ENCODE results near the gene KEAP1.
A peak's percentile ranks its signal among the peaks of the same experiment; 100 is the strongest.
"Not testable (repeated sequence)": the region's sequence is repeated elsewhere in the genome, so short reads cannot be mapped to it uniquely, and the experiment has no call there.

The KEAP1 gene

DNA sequence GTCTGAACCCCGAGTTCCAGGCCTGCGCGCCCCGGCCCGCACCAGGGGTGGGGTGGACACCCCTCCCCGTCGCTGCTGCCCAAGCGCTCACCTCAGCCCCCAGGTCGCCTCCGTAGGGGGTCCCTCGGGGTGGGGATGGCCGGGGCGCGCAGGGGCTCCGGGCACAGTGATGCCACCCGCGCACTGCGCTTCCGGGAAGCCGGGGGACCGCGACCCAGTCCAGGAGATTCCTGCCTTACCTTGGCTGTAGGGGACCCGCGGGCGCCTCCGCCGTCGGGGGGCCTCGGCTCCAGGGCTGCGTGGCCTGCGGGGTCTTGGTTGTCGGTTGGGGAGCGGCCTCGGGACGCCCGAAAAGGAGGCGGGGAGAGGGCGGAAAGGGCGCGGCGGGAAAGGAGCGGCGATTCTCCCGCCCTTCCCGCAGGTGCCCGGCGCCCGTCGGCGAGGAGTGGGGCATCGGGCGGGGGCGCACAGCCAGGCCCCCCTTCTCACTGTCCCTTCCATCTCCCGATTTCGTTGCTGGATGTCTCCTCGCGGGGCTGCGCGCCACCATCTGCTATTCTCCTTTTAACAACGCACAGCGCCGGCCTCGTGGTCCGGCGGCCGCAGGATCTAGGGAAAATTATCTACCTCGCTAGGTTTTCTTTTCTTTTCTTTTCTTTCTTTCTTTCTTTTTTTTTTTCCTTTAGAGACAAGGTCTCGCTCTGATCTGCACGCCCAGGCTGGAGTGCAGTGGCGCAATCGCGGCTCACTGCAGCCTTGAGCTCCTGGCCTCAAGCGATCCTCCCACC lies at the start of gene KEAP1:
KEAP1 (minus strand) TSS at position 355 of the 788 bp plus-strand sequence. CDS start 3,323 bp downstream, outside the sequence.
- Histone ChIP-seq H3K4me3 (peak within 1 kb of the TSS; percentile 97), H3K27me3 (ENCODE audit: low read depth) (no peaks in the 10 kb centered on the region), H3K36me3 (replicated peaks) (peaks cover 30% of the 10 kb centered on the region), H3K4me1 (peaks cover 11% of the 10 kb centered on the region), H3K9me3 (no peaks in the 10 kb centered on the region)
- in situ Hi-C loops (cut with MboI; ENCODE audit: low sequenced_read_pairs): no loop called here
- DNase-seq (ENCODE audit: low spot score in 2 of 2): peak; percentile 32 to 71

DNA sequence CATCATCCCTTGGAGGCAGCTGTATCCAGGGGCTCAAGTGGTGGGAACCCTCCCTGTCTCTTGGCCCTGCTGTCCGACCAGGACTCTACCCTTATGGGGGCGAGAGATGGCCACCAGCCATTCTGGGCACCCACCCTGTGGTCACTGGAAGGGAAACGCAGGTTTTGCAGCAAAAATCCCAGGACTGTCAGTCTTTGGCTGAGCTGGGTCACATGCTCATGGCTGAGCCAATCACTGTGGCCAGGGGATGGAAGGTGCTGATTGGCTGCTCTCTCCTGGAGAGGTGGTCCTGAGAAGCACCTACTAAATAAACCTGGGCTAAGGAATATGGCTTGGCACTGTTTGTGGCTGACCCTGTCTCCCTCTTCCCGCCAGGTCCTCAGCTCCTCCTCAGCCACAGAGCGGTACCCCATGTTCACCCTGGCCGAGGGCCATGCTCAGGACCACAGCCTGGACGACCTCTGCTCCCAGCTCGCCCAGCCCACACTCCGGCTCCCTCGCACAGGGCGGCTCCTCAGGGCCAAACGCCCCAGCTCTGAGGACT lies 49.4 kb upstream of the KEAP1 start:
- H3K4me3 ChIP-seq: no peak overlapping the region
- H3K9me3 ChIP-seq: no peaks in the 10 kb centered on the region
- DNase-seq (ENCODE audit: low spot score in 2 of 2): peak; percentile 52 to 75
- in situ Hi-C loops (cut with MboI; ENCODE audit: low sequenced_read_pairs): no loop called here
- H3K27me3 ChIP-seq (ENCODE audit: low read depth): no peaks in the 10 kb centered on the region
- H3K36me3 ChIP-seq (replicated peaks): peaks cover 79% of the 10 kb centered on the region
- no peaks in the 10 kb centered on the region for H3K4me1 ChIP-seq

DNA sequence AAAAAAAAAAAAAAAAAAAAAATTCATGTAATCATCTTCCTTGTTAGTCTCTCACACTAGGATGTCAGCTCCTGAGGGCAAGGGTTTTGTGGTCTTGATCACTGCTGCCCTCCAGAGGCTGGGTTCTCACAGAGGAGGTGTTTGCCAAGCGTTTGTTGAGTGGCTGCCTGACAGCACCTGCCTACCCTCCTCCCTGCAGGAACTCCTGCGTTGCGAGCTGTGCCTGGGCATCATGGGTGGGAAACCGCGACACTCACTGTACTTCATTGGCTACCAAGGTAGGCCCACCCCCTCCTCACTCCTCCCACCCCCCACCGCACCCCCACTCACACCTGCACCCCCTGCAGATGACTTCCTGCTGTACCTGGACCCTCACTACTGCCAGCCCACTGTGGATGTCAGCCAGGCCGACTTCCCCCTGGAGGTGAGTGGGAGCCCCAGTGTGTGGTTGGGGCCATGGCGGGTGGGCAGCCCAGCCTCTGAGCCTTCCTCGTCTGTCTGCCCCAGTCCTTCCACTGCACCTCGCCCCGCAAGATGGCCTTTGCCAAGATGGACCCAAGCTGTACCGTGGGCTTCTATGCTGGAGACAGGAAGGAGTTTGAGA lies 48.6 kb upstream of the KEAP1 start:
- no peak overlapping the region for H3K4me3 ChIP-seq
- no peaks in the 10 kb centered on the region for H3K27me3 ChIP-seq (ENCODE audit: low read depth)
- H3K36me3 ChIP-seq (replicated peaks): peaks cover 76% of the 10 kb centered on the region
- H3K4me1 ChIP-seq: no peaks in the 10 kb centered on the region
- DNase-seq (ENCODE audit: low spot score in 2 of 2): peak in 1 of 2 experiments; percentile 49
- in situ Hi-C loops (cut with MboI; ENCODE audit: low sequenced_read_pairs): no loop called here
- H3K9me3 ChIP-seq: no peaks in the 10 kb centered on the region

DNA sequence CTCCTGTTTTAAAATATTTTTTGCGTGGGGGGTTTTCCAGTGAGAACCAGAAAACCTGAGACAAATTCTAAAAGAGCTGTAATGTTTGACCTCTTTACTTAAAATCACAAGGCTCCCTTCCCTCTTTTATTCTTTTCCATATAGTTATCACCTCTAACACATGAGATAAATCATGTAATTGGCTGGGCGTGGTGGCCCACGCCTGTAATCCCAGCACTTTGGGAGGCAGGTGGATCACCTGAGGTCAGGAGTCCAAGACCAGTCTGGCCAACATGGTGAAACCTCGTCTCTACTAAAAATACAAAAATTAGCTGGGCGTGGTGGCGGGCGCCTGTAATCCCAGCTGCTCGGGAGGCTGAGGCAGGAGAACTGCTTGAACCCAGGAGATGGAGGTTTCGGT lies 47.9 kb upstream of the KEAP1 start:
- H3K27me3 ChIP-seq (ENCODE audit: low read depth); H3K9me3 ChIP-seq; H3K4me1 ChIP-seq; in situ Hi-C loops (cut with MboI; ENCODE audit: low sequenced_read_pairs); DNase-seq (ENCODE audit: low spot score in 2 of 2); H3K4me3 ChIP-seq: not testable (repeated sequence)
- peaks cover 72% of the 10 kb centered on the region for H3K36me3 ChIP-seq (replicated peaks)

DNA sequence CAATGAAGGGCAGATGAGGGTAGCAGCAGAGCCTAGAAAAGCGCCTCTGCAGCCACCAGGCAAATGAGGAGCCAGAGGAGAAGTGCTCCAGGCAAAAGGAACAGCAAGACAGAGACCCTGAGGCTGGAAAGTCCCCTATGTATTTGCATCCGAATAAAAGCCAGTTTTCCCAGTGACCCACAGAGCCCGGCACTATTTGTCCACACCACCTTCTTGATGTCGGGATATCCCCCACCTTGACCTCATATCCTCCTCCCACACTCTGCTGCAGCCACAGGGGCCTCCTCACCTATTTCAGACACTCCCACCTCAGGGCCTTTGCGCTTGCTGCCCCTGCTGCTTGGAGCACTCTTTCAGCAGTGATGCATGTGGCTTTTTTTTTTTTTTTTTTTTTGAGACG lies 47.2 kb upstream of the KEAP1 start:
- Histone ChIP-seq H3K4me3 (no peak overlapping the region), H3K9me3 (no peaks in the 10 kb centered on the region), H3K4me1 (no peaks in the 10 kb centered on the region), H3K36me3 (replicated peaks) (peaks cover 65% of the 10 kb centered on the region), H3K27me3 (ENCODE audit: low read depth) (no peaks in the 10 kb centered on the region)
- in situ Hi-C loops (cut with MboI; ENCODE audit: low sequenced_read_pairs): no loop called here
- DNase-seq (ENCODE audit: low spot score in 2 of 2): no peak

DNA sequence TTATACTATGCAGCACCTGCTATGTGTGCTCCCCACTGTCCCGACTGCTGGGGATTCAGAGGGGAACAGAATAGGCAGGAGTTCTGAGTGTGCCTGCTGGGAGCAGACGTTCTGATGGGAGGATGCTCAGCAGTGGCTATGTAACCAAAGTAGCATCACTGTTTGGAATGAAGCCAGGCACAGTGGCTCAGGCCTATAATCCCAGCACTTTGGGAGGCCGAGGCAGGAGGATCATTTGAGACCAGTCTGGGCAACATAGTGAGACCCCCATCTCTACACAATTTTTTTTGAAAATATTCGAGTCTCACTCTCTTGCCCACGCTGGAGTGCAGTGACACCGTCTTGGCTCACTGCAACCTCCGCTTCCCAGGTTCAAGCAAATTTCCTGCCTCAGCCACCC lies 46.6 kb upstream of the KEAP1 start:
- Histone ChIP-seq H3K4me1 (no peaks in the 10 kb centered on the region), H3K4me3 (no peak overlapping the region), H3K36me3 (replicated peaks) (peaks cover 59% of the 10 kb centered on the region), H3K27me3 (ENCODE audit: low read depth) (no peaks in the 10 kb centered on the region), H3K9me3 (no peaks in the 10 kb centered on the region)
- DNase-seq (ENCODE audit: low spot score in 2 of 2): no peak
- in situ Hi-C loops (cut with MboI; ENCODE audit: low sequenced_read_pairs): no loop called here

DNA sequence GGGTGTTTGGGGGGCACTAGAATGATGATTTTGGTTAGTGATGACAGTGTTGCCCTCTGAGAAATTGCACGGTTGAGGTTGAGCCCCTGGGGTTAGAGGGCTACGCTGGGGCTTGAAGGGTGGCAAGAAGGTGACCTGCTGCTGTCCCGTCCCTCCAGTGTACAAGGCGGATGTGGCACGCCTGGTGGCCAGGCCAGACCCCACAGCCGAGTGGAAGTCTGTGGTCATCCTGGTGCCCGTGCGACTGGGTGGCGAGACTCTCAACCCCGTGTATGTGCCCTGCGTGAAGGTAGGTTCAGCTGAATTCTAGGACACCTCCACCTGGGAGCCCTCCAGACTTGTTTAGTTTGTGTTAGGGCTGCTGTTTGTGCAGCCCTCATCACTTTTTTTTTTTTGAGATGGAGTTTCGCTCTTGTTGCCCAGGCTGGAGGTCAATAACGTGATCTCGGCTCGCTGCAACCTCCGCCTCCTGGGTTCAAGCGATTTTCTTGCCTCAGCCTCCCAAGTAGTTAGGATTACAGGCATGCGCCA lies 45.7 kb upstream of the KEAP1 start:
- in situ Hi-C loops (cut with MboI; ENCODE audit: low sequenced_read_pairs): no loop called here
- H3K9me3 ChIP-seq: no peaks in the 10 kb centered on the region
- peaks cover 50% of the 10 kb centered on the region for H3K36me3 ChIP-seq (replicated peaks)
- no peak for DNase-seq (ENCODE audit: low spot score in 2 of 2)
- H3K4me3 ChIP-seq: no peak overlapping the region
- no peaks in the 10 kb centered on the region for H3K4me1 ChIP-seq
- no peaks in the 10 kb centered on the region for H3K27me3 ChIP-seq (ENCODE audit: low read depth)

DNA sequence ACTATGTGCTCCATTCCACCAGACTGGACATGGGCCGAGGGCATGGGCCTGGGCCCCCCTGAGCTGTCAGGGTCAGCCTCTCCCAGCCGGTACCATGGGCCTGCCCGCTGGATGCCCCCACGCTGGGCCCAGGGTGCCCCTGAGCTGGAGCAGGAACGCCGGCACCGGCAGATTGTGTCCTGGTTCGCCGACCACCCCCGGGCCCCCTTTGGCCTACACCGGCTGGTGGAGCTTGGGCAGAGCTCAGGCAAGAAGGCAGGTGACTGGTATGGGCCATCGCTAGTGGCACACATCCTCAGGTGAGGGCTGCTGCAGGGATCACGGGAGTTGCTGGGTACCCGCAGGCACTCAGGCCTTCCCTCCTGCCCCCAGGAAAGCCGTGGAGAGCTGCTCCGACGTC lies 43.7 kb upstream of the KEAP1 start:
- no peaks in the 10 kb centered on the region; the same call in 1 of the 2 replicates for H3K4me1 ChIP-seq
- no peaks in the 10 kb centered on the region for H3K9me3 ChIP-seq
- no peak for DNase-seq (ENCODE audit: low spot score in 2 of 2)
- in situ Hi-C loops (cut with MboI; ENCODE audit: low sequenced_read_pairs): no loop called here
- H3K27me3 ChIP-seq (ENCODE audit: low read depth): no peaks in the 10 kb centered on the region
- H3K36me3 ChIP-seq (replicated peaks): peaks cover 31% of the 10 kb centered on the region
- no peak overlapping the region for H3K4me3 ChIP-seq

DNA sequence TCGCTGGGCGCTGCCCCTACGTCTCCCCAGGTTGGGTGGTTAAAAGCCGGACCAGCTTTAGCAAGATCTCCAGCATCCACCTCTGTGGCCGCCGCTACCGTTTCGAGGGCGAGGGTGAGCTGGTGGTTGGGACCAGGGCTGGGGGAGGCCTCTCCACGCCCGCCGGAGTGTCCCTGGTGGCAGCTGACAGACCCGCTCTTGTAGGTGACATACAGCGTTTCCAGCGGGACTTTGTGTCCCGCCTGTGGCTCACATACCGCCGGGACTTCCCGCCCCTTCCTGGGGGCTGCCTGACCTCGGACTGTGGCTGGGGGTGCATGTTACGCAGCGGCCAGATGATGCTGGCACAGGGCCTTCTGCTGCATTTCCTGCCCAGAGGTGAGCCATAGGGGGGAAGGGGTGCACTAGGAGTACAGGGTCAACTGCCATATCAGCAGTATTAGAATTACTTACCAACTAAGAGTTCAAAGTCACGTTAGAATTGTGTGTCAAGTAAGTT lies 41.6 kb upstream of the KEAP1 start:
- in situ Hi-C loops (cut with MboI; ENCODE audit: low sequenced_read_pairs): no loop called here
- 0 out of 2 replicates have a peak, but pooled peaks cover 2% of the 10 kb centered on the region for H3K27me3 ChIP-seq (ENCODE audit: low read depth)
- DNase-seq (ENCODE audit: low spot score in 2 of 2): peak in 1 of 2 experiments; percentile 42
- H3K4me3 ChIP-seq: peak overlapping the region; percentile 73
- H3K4me1 ChIP-seq: no peaks in the 10 kb centered on the region; the same call in 1 of the 2 replicates
- H3K9me3 ChIP-seq: no peaks in the 10 kb centered on the region
- peaks cover 26% of the 10 kb centered on the region for H3K36me3 ChIP-seq (replicated peaks)

DNA sequence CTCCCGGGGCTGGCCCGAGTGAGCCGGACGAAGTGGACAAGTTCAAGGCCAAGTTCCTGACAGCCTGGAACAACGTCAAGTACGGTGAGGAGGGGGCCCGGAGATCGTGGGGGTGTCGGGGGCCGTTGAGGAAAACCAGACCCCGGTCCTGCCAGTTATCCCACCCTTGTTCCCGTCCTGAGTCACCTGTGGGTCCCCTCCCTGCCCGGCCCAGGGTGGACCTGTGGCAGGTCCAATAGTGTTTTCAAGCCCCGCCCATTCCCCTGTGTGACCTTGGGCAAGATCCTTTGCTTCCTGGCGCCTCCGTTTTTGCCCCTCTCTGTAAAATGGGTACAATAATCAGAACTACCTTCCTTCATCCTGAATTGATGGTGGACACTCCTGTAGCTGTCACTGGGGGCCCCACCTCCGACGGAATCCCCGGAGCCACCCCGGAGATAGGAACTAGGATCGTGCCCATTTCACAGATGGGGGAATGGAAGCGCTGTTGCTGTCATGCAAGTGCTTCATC lies 41.1 kb upstream of the KEAP1 start:
- peaks cover 21% of the 10 kb centered on the region for H3K36me3 ChIP-seq (replicated peaks)
- H3K4me3 ChIP-seq: peak overlapping the region; percentile 73
- peak in 1 of 2 experiments; percentile 66 for DNase-seq (ENCODE audit: low spot score in 2 of 2)

DNA sequence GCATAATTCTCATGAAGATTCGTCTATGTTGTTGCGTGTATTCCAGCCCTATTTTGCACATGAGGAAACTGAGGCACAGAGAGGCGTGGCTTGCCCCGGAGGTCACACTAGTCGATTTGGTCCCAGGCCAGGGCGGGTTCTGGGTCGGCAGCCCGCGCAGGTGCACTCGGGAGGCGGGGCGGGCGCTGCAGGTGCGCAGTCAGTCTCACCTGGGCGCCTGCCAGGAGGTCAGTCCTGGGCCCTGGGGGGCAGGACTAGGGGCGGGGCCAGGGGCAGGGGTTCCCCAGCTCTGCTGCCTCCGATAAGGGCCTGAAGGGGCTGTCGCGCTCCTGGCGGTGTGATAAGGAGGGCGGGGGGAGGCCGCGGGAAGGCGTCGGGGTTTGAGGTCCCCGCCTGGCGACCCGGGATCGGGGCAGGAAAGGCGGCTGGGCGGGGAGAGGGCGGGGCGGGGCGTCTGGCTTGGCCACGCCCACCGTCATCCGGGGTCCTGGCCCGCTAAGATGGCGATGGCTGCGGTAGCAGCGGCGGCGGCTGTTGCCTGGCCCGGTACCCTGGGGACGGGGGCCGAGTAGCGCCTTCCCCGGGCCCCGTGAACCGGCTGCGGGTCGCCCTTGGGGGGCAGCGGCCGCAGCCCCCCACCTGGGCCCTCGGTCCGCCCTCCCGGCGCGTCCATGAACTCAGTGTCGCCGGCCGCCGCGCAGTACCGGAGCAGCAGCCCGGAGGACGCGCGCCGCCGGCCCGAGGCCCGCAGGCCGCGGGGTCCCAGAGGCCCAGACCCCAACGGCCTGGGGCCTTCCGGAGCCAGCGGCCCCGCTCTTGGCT lies 40.5 kb upstream of the KEAP1 start, which contains the start of gene ATG4D:
ATG4D (plus strand) TSS at position 485 of the 822 bp plus-strand sequence; CDS start at position 672, 187 bp downstream.
- H3K36me3 ChIP-seq (replicated peaks): peaks cover 14% of the 10 kb centered on the region
- in situ Hi-C loops (cut with MboI; ENCODE audit: low sequenced_read_pairs): no loop called here
- no peaks in the 10 kb centered on the region; the same call in 1 of the 2 replicates for H3K4me1 ChIP-seq
- H3K27me3 ChIP-seq (ENCODE audit: low read depth): 0 out of 2 replicates have a peak, but pooled peaks cover 2% of the 10 kb centered on the region
- peak within 1 kb of the TSS; percentile 73 for H3K4me3 ChIP-seq
- DNase-seq (ENCODE audit: low spot score in 2 of 2): peak; percentile 70 to 88
- no peaks in the 10 kb centered on the region for H3K9me3 ChIP-seq

More for the DNA sequence above, 41.1 kb upstream of the KEAP1 start:
- Histone ChIP-seq H3K9me3 (no peaks in the 10 kb centered on the region), H3K27me3 (ENCODE audit: low read depth) (0 out of 2 replicates have a peak, but pooled peaks cover 2% of the 10 kb centered on the region), H3K4me1 (no peaks in the 10 kb centered on the region; the same call in 1 of the 2 replicates)
- in situ Hi-C loops (cut with MboI; ENCODE audit: low sequenced_read_pairs): no loop called here

DNA sequence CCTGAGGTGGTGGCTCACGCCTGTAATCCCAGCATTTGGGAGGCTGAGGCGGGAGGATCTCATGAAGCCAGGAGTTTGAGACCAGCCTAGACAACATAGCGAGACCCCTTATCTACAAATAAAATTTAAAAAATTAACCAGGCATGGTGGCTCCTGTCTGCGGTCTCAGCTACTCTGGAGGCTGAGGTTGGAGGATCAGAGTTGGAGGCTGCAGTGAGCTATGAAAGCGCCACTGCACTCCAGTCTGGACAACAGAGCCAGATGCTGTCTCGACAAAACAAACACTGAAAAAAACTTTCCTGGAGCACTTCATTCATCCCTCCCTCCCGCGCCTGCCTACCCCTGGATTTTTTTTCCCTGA lies 39.9 kb upstream of the KEAP1 start:
- H3K4me3 ChIP-seq: peak overlapping the region; percentile 73
- 0 out of 2 replicates have a peak, but pooled peaks cover 2% of the 10 kb centered on the region for H3K27me3 ChIP-seq (ENCODE audit: low read depth)
- in situ Hi-C loops (cut with MboI; ENCODE audit: low sequenced_read_pairs): no loop called here
- peaks cover 10% of the 10 kb centered on the region for H3K36me3 ChIP-seq (replicated peaks)
- no peaks in the 10 kb centered on the region; the same call in 1 of the 2 replicates for H3K4me1 ChIP-seq
- no peak for DNase-seq (ENCODE audit: low spot score in 2 of 2)
- no peaks in the 10 kb centered on the region for H3K9me3 ChIP-seq

DNA sequence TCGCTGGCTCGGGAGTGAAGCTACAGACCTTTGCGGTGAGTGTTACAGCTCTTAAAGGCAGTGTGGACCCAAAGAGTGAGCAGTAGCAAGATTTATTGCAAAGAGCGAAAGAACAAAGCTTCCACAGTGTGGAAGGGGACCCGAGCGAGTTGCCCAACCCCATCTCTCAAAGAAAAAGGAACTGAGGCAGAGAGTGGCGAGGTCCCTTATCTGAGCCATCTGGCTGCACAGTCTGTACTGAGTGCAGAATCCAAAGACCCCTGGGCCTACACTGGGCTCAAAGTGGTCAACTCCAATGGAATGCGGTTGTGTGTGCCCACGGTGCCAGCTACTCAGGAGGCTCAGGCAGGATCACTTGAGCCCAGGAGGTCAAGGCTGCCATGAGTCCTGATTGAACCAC lies 35.9 kb upstream of the KEAP1 start:
- H3K4me3 ChIP-seq; DNase-seq (ENCODE audit: low spot score in 2 of 2); H3K27me3 ChIP-seq (ENCODE audit: low read depth); H3K4me1 ChIP-seq; H3K36me3 ChIP-seq (replicated peaks); H3K9me3 ChIP-seq; in situ Hi-C loops (cut with MboI; ENCODE audit: low sequenced_read_pairs): not testable (repeated sequence)
